ENCODE measurements around the gene EPB41L1. TPM values are rescaled to one million over a fixed set of nuclear protein-coding genes. Genes with fewer than 3 reads are reported as not detected.

Gene EPB41L1
- total and polyA plus RNA-seq, 4 donors, result 13.5 to 61.9 (median 32.8) TPM

GRCh38 chr20:36262440-36262839 is 107.9 kb downstream of the EPB41L1 start:
- no peak for ATAC-seq (ENCODE audit: insufficient read depth, low FRiP score)
- no peak for DNase-seq
- H3K4me1 ChIP-seq (ENCODE audit: control insufficient read depth in 5 of 5, insufficient read depth in 5 of 5, low read length in 5 of 5), result no peaks in the 10 kb centered on the region
- H3K9me3 ChIP-seq (ENCODE audit: control insufficient read depth in 4 of 4, insufficient read depth in 3 of 4, low read length in 3 of 4), result no peaks in the 10 kb centered on the region
- no peak overlapping the region for H3K27ac ChIP-seq (ENCODE audit: low read depth in 1 of 2, low read length in 1 of 2)
- H3K36me3 ChIP-seq (ENCODE audit: control insufficient read depth in 4 of 4, insufficient read depth in 4 of 4, low read length in 4 of 4), result peaks cover 0 to 3% (median 0%) of the 10 kb centered on the region in 4 donors
- TF ChIP-seq, protein P1, sequence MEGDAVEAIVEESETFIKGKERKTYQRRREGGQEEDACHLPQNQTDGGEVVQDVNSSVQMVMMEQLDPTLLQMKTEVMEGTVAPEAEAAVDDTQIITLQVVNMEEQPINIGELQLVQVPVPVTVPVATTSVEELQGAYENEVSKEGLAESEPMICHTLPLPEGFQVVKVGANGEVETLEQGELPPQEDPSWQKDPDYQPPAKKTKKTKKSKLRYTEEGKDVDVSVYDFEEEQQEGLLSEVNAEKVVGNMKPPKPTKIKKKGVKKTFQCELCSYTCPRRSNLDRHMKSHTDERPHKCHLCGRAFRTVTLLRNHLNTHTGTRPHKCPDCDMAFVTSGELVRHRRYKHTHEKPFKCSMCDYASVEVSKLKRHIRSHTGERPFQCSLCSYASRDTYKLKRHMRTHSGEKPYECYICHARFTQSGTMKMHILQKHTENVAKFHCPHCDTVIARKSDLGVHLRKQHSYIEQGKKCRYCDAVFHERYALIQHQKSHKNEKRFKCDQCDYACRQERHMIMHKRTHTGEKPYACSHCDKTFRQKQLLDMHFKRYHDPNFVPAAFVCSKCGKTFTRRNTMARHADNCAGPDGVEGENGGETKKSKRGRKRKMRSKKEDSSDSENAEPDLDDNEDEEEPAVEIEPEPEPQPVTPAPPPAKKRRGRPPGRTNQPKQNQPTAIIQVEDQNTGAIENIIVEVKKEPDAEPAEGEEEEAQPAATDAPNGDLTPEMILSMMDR (IDR thresholded peaks at IDR 0.05; ENCODE audit: control extremely low read depth, extremely low read depth), result no peak
- H3K9ac ChIP-seq (ENCODE audit: insufficient read depth in 1 of 2, low read length in 2 of 2), result no peak overlapping the region
- H3K27me3 ChIP-seq (ENCODE audit: control insufficient read depth in 3 of 3, insufficient read depth in 3 of 3, low read length in 2 of 3), result no peaks in the 10 kb centered on the region
- no peak overlapping the region for H3K4me3 ChIP-seq
- WGBS, 2 donors, result 88 to 91% methylated on average over 12 of the region's 12 CpGs

DNA sequence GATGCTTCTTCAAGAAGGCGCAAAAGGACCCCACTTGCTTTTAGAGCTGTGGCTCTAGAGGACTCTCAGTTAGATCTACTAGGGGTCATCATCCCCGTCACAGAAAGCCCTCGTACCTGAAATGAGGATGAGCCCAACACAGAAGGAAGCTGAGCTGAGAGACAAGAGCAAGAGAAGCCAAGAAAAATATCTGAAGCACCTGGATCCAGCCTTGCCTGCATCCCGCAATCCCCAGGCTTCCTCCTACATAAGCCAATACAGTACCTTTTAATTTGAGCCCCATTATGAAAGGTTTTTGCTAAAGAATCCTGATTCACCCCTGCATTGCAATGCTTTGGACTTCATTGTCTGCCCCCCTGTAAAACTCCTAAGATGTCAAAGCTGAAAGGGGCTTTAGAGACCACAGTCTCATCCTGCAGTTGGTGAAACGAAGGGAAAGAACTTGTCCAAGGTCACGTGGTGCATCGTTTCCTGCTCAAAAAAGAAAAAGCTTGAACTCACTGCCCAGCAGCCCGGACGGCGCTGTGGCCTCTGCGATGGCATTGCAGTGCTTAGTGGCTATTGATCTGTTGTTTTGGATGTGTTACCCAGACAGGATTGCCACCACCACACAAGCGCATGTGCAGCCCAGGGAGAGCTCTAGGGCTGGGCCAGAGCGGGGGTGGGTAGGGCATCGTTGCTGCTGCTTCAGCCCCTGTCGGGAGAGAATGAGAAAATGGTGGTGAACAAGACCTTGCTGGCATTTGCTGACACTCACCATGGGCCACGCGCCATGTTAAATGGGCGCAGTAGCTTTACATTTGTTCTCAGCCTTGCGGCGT is 110.1 kb downstream of the EPB41L1 start:
- ATAC-seq (ENCODE audit: insufficient read depth, low FRiP score), result no peak
- H3K27me3 ChIP-seq (ENCODE audit: control insufficient read depth in 3 of 3, insufficient read depth in 3 of 3, low read length in 2 of 3), result no peaks in the 10 kb centered on the region
- H3K4me3 ChIP-seq, result no peak overlapping the region
- no peaks in the 10 kb centered on the region for H3K9me3 ChIP-seq (ENCODE audit: control insufficient read depth in 4 of 4, insufficient read depth in 3 of 4, low read length in 3 of 4)
- TF ChIP-seq, protein P1 (IDR thresholded peaks at IDR 0.05; ENCODE audit: control extremely low read depth, extremely low read depth), result no peak
- H3K9ac ChIP-seq (ENCODE audit: insufficient read depth in 1 of 2, low read length in 2 of 2), result no peak overlapping the region
- H3K4me1 ChIP-seq (ENCODE audit: control insufficient read depth in 5 of 5, insufficient read depth in 5 of 5, low read length in 5 of 5), result no peaks in the 10 kb centered on the region
- DNase-seq, result no peak
- H3K27ac ChIP-seq (ENCODE audit: low read depth in 1 of 2, low read length in 1 of 2), result no peak overlapping the region
- 88 to 90% methylated on average over 20 of the region's 20 CpGs for WGBS, 2 donors
- no peaks in the 10 kb centered on the region for H3K36me3 ChIP-seq (ENCODE audit: control insufficient read depth in 4 of 4, insufficient read depth in 4 of 4, low read length in 4 of 4)

GRCh38 chr20:36266189-36266588 is 111.6 kb downstream of the EPB41L1 start:
- ATAC-seq (ENCODE audit: insufficient read depth, low FRiP score), result no peak
- Histone ChIP-seq H3K9me3 (ENCODE audit: control insufficient read depth in 4 of 4, insufficient read depth in 3 of 4, low read length in 3 of 4) (no peaks in the 10 kb centered on the region), H3K4me3 (no peak overlapping the region), H3K27me3 (ENCODE audit: control insufficient read depth in 3 of 3, insufficient read depth in 3 of 3, low read length in 2 of 3) (no peaks in the 10 kb centered on the region), H3K9ac (ENCODE audit: insufficient read depth in 1 of 2, low read length in 2 of 2) (no peak overlapping the region), H3K27ac (ENCODE audit: low read depth in 1 of 2, low read length in 1 of 2) (no peak overlapping the region), H3K36me3 (ENCODE audit: control insufficient read depth in 4 of 4, insufficient read depth in 4 of 4, low read length in 4 of 4) (no peaks in the 10 kb centered on the region), H3K4me1 (ENCODE audit: control insufficient read depth in 5 of 5, insufficient read depth in 5 of 5, low read length in 5 of 5) (no peaks in the 10 kb centered on the region)
- WGBS, 2 donors, result 91 to 93% methylated on average over 6 of the region's 6 CpGs
- DNase-seq, result no peak
- TF ChIP-seq, protein P1 (IDR thresholded peaks at IDR 0.05; ENCODE audit: control extremely low read depth, extremely low read depth), result no peak

Data from lung (tissue), 12 donors.